H1 (cell line): ENCODE measurements around the gene IFT81. TPM values are rescaled to one million over a fixed set of nuclear protein-coding genes. Genes with fewer than 3 reads are reported as not detected.

Experiments used
- CTCF ChIA-PET: fragments of 300-600 bp; sonication (Branson Sonifier 250); formaldehyde crosslinking; loops from one replicate; lab custom pipeline; 2021; ENCODE audit not compliant: partially characterized antibody; lab: Charles Lee
- POLR2A ChIA-PET: fragments of 300-600 bp; sonication (Branson Sonifier 250); formaldehyde crosslinking; loops from one replicate; lab custom pipeline; 2021; ENCODE audit warnings: inconsistent platforms; ENCODE audit not compliant: partially characterized antibody; lab: Charles Lee
- DNase-seq, 2 experiments: peaks; one replicate each; pipeline versions ENCODE4 v3.0.0 to v3.0.0-alpha.2; 2010 to 2022; ENCODE audit warnings: low spot score in 2 of 2, low read depth in 1 of 2, mixed read lengths in 1 of 2
- FAIRE-seq: peaks from 2 replicates; lab custom pipeline; 2011; peaks lifted over from hg19 to GRCh38; lab: Jason Lieb, UNC
- H2AFZ ChIP-seq: 2 replicates; pipeline ENCODE4 v1.8.1; 2012; ENCODE audit warnings: low read length, inconsistent platforms
- H2AK5ac ChIP-seq: 2 replicates; pipeline ENCODE4 v1.6.1; 2013; ENCODE audit warnings: low read depth, low read length
- H2BK120ac ChIP-seq: replicated peaks from 2 replicates; pipeline ENCODE3; 2013; ENCODE audit warnings: low read depth, low read length, inconsistent platforms
- H2BK12ac ChIP-seq: 2 replicates; pipeline ENCODE4 v1.6.1; 2013; ENCODE audit warnings: low read depth, low read length
- H2BK15ac ChIP-seq: 2 replicates; pipeline ENCODE4 v1.6.1; 2013; ENCODE audit warnings: low read length
- H2BK20ac ChIP-seq: 2 replicates; pipeline ENCODE4 v1.6.1; 2013; ENCODE audit warnings: low read length
- H2BK5ac ChIP-seq: 2 replicates; pipeline ENCODE4 v1.6.1; 2013; ENCODE audit warnings: low read depth, low read length
- H3K14ac ChIP-seq: 2 replicates; pipeline ENCODE4 v1.6.1; 2013; ENCODE audit warnings: inconsistent platforms; ENCODE audit not compliant: insufficient read length
- H3K18ac ChIP-seq: 2 replicates; pipeline ENCODE4 v1.6.1; 2013; ENCODE audit warnings: low read length; ENCODE audit errors: extremely low read depth
- H3K23ac ChIP-seq: 2 replicates; pipeline ENCODE4 v1.6.1; 2013; ENCODE audit warnings: inconsistent platforms; ENCODE audit not compliant: insufficient read length
- H3K23me2 ChIP-seq: 2 replicates; pipeline ENCODE4 v1.6.1; 2013; ENCODE audit warnings: low read depth, low read length
- H3K27ac ChIP-seq: 2 replicates; pipeline ENCODE4 v1.6.1; 2011; ENCODE audit warnings: low read depth, low read length, inconsistent platforms
- H3K27me3 ChIP-seq, 4 experiments: replicated peaks in 1 of 4; 1 replicate in 1 of 4; 2 replicates in 3 of 4; pipeline versions ENCODE4 v1.6.1 to v1.8.1; 2011 to 2013; ENCODE audit warnings: low read length in 3 of 4, mild to moderate bottlenecking in 3 of 4, inconsistent platforms in 2 of 4, mixed read lengths in 2 of 4, moderate library complexity in 1 of 4; ENCODE audit not compliant: control insufficient read depth in 3 of 4, insufficient read depth in 3 of 4; ENCODE audit errors: extremely low read depth in 1 of 4
- H3K36me3 ChIP-seq, 4 experiments: 2 replicates each; pipeline versions ENCODE4 v1.6.1 to v1.8.1; 2011 to 2013; ENCODE audit warnings: mild to moderate bottlenecking in 4 of 4, low read length in 3 of 4, moderate library complexity in 2 of 4, control low read depth in 1 of 4, inconsistent platforms in 1 of 4; ENCODE audit not compliant: insufficient read depth in 4 of 4, control insufficient read depth in 2 of 4
- H3K4ac ChIP-seq: replicated peaks from 2 replicates; pipeline ENCODE3; 2013; ENCODE audit warnings: low read length, low read depth, mixed read lengths, inconsistent platforms; ENCODE audit not compliant: insufficient read length
- H3K4me1 ChIP-seq, 4 experiments: replicated peaks in 1 of 4; 1 replicate in 1 of 4; 2 replicates in 3 of 4; pipeline versions ENCODE4 v1.6.1 to v1.8.1; 2011 to 2013; ENCODE audit warnings: low read length in 3 of 4, inconsistent platforms in 2 of 4, mixed read lengths in 1 of 4; ENCODE audit not compliant: insufficient read depth in 4 of 4, control insufficient read depth in 3 of 4
- H3K4me2 ChIP-seq, 2 experiments: 2 replicates each; pipeline versions ENCODE4 v1.6.1 to v1.8.1; 2011 to 2013; ENCODE audit warnings: low read depth in 2 of 2, low read length in 2 of 2, control low read depth in 1 of 2, inconsistent platforms in 1 of 2, mild to moderate bottlenecking in 1 of 2; ENCODE audit not compliant: insufficient read depth in 1 of 2
- H3K4me3 ChIP-seq, 4 experiments: fragments of 200-600, 300-600 bp in 1 of 4; sonication (generic), shearing (Covaris generic), sonication (Bioruptor Twin) in 1 of 4; 2 replicates each; pipeline versions ENCODE4 v1.5.1 to v1.8.1; 2011 to 2016; ENCODE audit warnings: low read length in 4 of 4, low read depth in 3 of 4, control low read depth in 2 of 4, inconsistent platforms in 2 of 4, mild to moderate bottlenecking in 2 of 4, mixed read lengths in 1 of 4, moderate library complexity in 1 of 4; ENCODE audit not compliant: insufficient read depth in 2 of 4; ENCODE audit errors: extremely low read depth in 1 of 4
- H3K56ac ChIP-seq: replicated peaks from 2 replicates; pipeline ENCODE3; 2013; ENCODE audit warnings: low read depth, mild to moderate bottlenecking, mixed read lengths, low read length, inconsistent platforms; ENCODE audit not compliant: insufficient read length
- H3K79me1 ChIP-seq: 2 replicates; pipeline ENCODE4 v1.6.1; 2013; ENCODE audit warnings: low read depth, low read length, control low read depth
- H3K79me2 ChIP-seq, 2 experiments: 2 replicates each; pipeline versions ENCODE4 v1.6.1 to v1.8.1; 2012 to 2013; ENCODE audit warnings: low read length in 2 of 2, mild to moderate bottlenecking in 2 of 2, inconsistent platforms in 1 of 2; ENCODE audit not compliant: insufficient read depth in 2 of 2, control insufficient read depth in 1 of 2
- H3K9ac ChIP-seq, 4 experiments: replicated peaks in 1 of 4; 1 replicate in 1 of 4; 2 replicates in 3 of 4; pipeline versions ENCODE4 v1.6.1 to v1.8.1; 2011 to 2013; ENCODE audit warnings: low read depth in 3 of 4, low read length in 3 of 4, control low read depth in 2 of 4, mild to moderate bottlenecking in 2 of 4, moderate library complexity in 2 of 4, inconsistent platforms in 1 of 4; ENCODE audit errors: extremely low read depth in 1 of 4
- H3K9me3 ChIP-seq, 2 experiments: 2 replicates each; pipeline versions ENCODE4 v1.6.1 to v1.8.1; 2012 to 2013; ENCODE audit warnings: mild to moderate bottlenecking in 2 of 2, moderate library complexity in 2 of 2, control low read depth in 1 of 2, inconsistent platforms in 1 of 2, low read depth in 1 of 2, low read length in 1 of 2, mixed read lengths in 1 of 2; ENCODE audit not compliant: insufficient read depth in 2 of 2
- H4K20me1 ChIP-seq, 2 experiments: replicated peaks in 1 of 2; 2 replicates each; pipeline versions ENCODE3 to v1.8.1; 2011 to 2013; ENCODE audit warnings: inconsistent platforms in 2 of 2, low read length in 2 of 2, mild to moderate bottlenecking in 1 of 2; ENCODE audit not compliant: insufficient read depth in 2 of 2, control insufficient read depth in 1 of 2
- H4K5ac ChIP-seq: 2 replicates; pipeline ENCODE4 v1.6.1; 2013; ENCODE audit warnings: low read length, low read depth, mixed read lengths, inconsistent platforms; ENCODE audit not compliant: insufficient read length
- H4K8ac ChIP-seq: 2 replicates; pipeline ENCODE4 v1.8.0; 2013; ENCODE audit warnings: mild to moderate bottlenecking, moderate library complexity, low read length, inconsistent platforms; ENCODE audit not compliant: insufficient read depth; ENCODE audit errors: extremely low read depth
- H4K91ac ChIP-seq: replicated peaks from 2 replicates; pipeline ENCODE3; 2013; ENCODE audit warnings: low read length, mixed read lengths, inconsistent platforms; ENCODE audit not compliant: insufficient read length
- MAX ChIP-seq: IDR thresholded peaks from 2 replicates; pipeline ENCODE4 v1.6.1; 2012; ENCODE audit warnings: inconsistent platforms
- POLR2AphosphoS5 ChIP-seq: IDR thresholded peaks from 2 replicates; pipeline ENCODE4 v1.6.1; 2011; ENCODE audit warnings: low read depth, low read length
- RXRA ChIP-seq: IDR thresholded peaks from 2 replicates; pipeline ENCODE4 v1.6.1; 2011; ENCODE audit warnings: low read depth, mild to moderate bottlenecking, low read length, moderate library complexity; ENCODE audit not compliant: insufficient read depth
- WGBS, 2 experiments: shearing (Covaris generic) in 1 of 2; methylation state at CpG; one replicate each; pipeline versions ENCODE4 v1.1.6 to v1.1.7; 2013 to 2015; ENCODE audit warnings: low lambda C conversion rate in 2 of 2, mixed read lengths in 2 of 2, inconsistent platforms in 1 of 2, low coverage in 1 of 2, missing lambda C conversion rate in 1 of 2; ENCODE audit not compliant: insufficient replicate concordance in 2 of 2, insufficient coverage in 1 of 2, insufficient read length in 1 of 2; ENCODE audit errors: extremely low coverage in 1 of 2, missing lambda C conversion rate in 1 of 2; 5-methylcytosine and 5-hydroxymethylcytosine counted together
- polyA plus RNA-seq, 7 experiments: library from polyadenylated mRNA; depleted of rRNA in 3 of 7; stranded (reverse) in 5 of 7; unstranded in 2 of 7; fragments of >200 nt in 5 of 7; fragments of 200-250 nt in 2 of 7; gene quantifications; 1 replicate in 5 of 7; 2 replicates in 1 of 7; 4 replicates in 1 of 7; pipeline versions ENCODE4 v1.2.1 to v1.2.3, GENCODE V29; 2011 to 2013; ENCODE audit warnings: missing spikeins in 2 of 7, mixed read lengths in 2 of 7
- total RNA-seq: library from RNA; stranded (reverse); fragmentation: NEBNext Ultra II Directional; extraction: Animal tissue kit (Norgen Biotek cat#: 25700); gene quantifications from 2 replicates; pipeline ENCODE4 v1.2.1, GENCODE V29; 2021

The IFT81 gene
- total and polyA plus RNA-seq, 2 of the 8 experiments (the other 6 are each of a cell fraction or from before 2014, with no cell fraction given), result 4.1 to 14.5 TPM

- no peak overlapping the region for H4K5ac ChIP-seq
- H3K4ac ChIP-seq, result no peak overlapping the region
- H4K91ac ChIP-seq, result no peak overlapping the region
- no peak overlapping the region for H2AFZ ChIP-seq
- ChIA-PET CTCF (interaction anchor here (3.4 kb wide), 1 partner anchor 24 kb away, joined by 11 read pairs; no protein-coding TSS in a partner anchor), POLR2A (interaction anchor here (1.2 kb wide), 1 partner anchor 35 kb away, joined by 3 read pairs; no protein-coding TSS in a partner anchor)
- no peak overlapping the region for H2BK5ac ChIP-seq
- no peak overlapping the region for H3K9ac ChIP-seq
- no peak for DNase-seq
- no peaks in the 10 kb centered on the region for H3K9me3 ChIP-seq
- H3K27ac ChIP-seq, result no peak overlapping the region
- no peak overlapping the region for H4K8ac ChIP-seq
- H3K56ac ChIP-seq, result no peak overlapping the region
- no peak overlapping the region for H2BK20ac ChIP-seq
- H3K27me3 ChIP-seq, result no peaks in the 10 kb centered on the region
- H3K23ac ChIP-seq, result no peak overlapping the region
- H3K18ac ChIP-seq, result no peak overlapping the region
- TF ChIP-seq RXRA (no peak), POLR2AphosphoS5 (no peak), MAX (no peak)
- H2AK5ac ChIP-seq, result no peak overlapping the region
- H2BK12ac ChIP-seq, result no peak overlapping the region
- no peaks in the 10 kb centered on the region; a peak in 1 of 7 replicates for H3K4me1 ChIP-seq
- H2BK120ac ChIP-seq, result no peak overlapping the region
- no peak overlapping the region for H3K14ac ChIP-seq
- no peaks in the 10 kb centered on the region for H3K79me2 ChIP-seq
- no peaks in the 10 kb centered on the region for H3K23me2 ChIP-seq
- no peak overlapping the region for H3K4me3 ChIP-seq
- no peak overlapping the region for H3K4me2 ChIP-seq
- no peak for FAIRE-seq
- WGBS, 2 experiments, result 95% methylated on average over 1 of the region's 1 CpG; no CpG with 5 or more reads in 1 of the 2 experiments
- H3K36me3 ChIP-seq, result no peaks in the 10 kb centered on the region
- H4K20me1 ChIP-seq, result no peaks in the 10 kb centered on the region
- H2BK15ac ChIP-seq, result no peak overlapping the region
- no peaks in the 10 kb centered on the region for H3K79me1 ChIP-seq
Observed at GRCh38 chr12:110075880-110076279, 48.3 kb upstream of the IFT81 start.
